MM.1S (cell line): ENCODE data around the gene KRTAP12-1.

Source experiments
- CTCF ChIP-seq: fragments of 300-600 bp; sonication (generic); IDR thresholded peaks from 2 replicates; pipeline ENCODE4 v1.5.1; 2016; ENCODE audit warnings: antibody characterized with exemption, low read length, mixed read lengths
- EZH2 ChIP-seq: fragments of 300-600 bp; sonication (generic); optimal IDR thresholded peaks from 2 replicates; pipeline ENCODE3; 2017; ENCODE audit warnings: low read depth, mild to moderate bottlenecking, antibody characterized with exemption, low read length, mixed read lengths

DNA sequence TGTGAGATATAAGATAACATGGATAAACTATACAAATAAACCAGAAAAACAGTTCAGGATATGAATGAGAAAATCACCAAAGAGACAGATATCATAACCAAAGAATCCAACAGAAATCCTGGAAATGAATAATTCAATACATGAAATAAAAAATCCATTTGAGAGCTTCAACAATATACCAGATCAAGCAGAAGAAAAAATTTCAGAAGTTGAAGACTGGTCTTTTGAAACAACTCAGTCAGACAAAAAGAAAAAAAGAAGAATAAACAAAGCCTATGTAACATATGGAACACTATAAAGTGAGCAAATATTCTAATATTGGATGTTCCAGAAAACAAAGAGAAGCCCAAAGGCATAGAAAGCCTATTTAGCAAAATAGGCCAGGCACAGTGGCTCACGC, 10.1 kb downstream of the KRTAP12-1 start:
- TF ChIP-seq CTCF (no peak), EZH2 (no peak)
